Body of pancreas (tissue), 4 donors: Measurements from ENCODE around the gene KRT28. TPM values are rescaled to one million over a fixed set of nuclear protein-coding genes. Genes with fewer than 3 reads are reported as not detected.

Experiments
- ATAC-seq: fragments of 150-250 bp; one replicate; pipeline ENCODE4 v1.9.1; 2016
- DNase-seq, 4 donors: peaks; one replicate each; pipeline ENCODE4 v3.0.0-alpha.2; 2019
- H3K27ac ChIP-seq, 4 donors: fragments of 200-600 bp; sonication (generic); 1 replicate in 3 of 4; 2 replicates in 1 of 4; pipeline versions ENCODE4 v1.5.1 to v1.6.1; 2016 to 2019; ENCODE audit warnings: mild to moderate bottlenecking in 1 of 4, mixed read lengths in 1 of 4, moderate library complexity in 1 of 4
- H3K27me3 ChIP-seq, 2 donors: fragments of 200-600 bp; sonication (generic); one replicate each; pipeline ENCODE4 v1.6.0; 2016; ENCODE audit warnings: mild to moderate bottlenecking in 1 of 2
- H3K36me3 ChIP-seq, 2 donors: fragments of 200-600 bp; sonication (generic); replicated peaks in 1 of 2; 2 replicates each; pipeline ENCODE4 v1.5.1; 2016; ENCODE audit warnings: low read depth in 2 of 2; ENCODE audit not compliant: insufficient read depth in 1 of 2
- H3K4me1 ChIP-seq: fragments of 200-600 bp; sonication (generic); one replicate; pipeline ENCODE4 v1.6.0; 2016
- H3K4me3 ChIP-seq, 2 donors: fragments of 200-600 bp; sonication (generic); 1 replicate in 1 of 2; 2 replicates in 1 of 2; pipeline ENCODE4 v1.5.1; 2016 to 2019
- H3K9me3 ChIP-seq, 3 donors: fragments of 200-600 bp; sonication (generic); 1 replicate in 2 of 3; 2 replicates in 1 of 3; pipeline ENCODE4 v1.5.1; 2016
- POLR2A ChIP-seq, 3 donors: fragments of 450-650 bp; IDR thresholded peaks; one replicate each; pipeline ENCODE4 v1.6.1; 2016; ENCODE audit warnings: antibody characterized with exemption in 3 of 3, mild to moderate bottlenecking in 2 of 3
- WGBS, 2 donors: methylation state at CpG; one replicate each; pipeline ENCODE4 v1.1.5; 2017; 5-methylcytosine and 5-hydroxymethylcytosine counted together
- intact Hi-C: fragments of 100-400 bp; cut with DNase I; formaldehyde crosslinking; loops from one replicate; pipeline ENCODE4 v1.15.1; 2023
- total RNA-seq, 2 donors: library from RNA; depleted of rRNA; stranded (reverse); fragments of >200 nt; gene quantifications; one replicate each; pipeline ENCODE4 v1.1.0, GENCODE V29; 2016
- TF ChIP-seq, protein P1 (sequence below), 7 experiments: fragments of 450-650 bp in 4 of 7; fragments of 200-600 bp in 3 of 7; sonication (generic) in 3 of 7; IDR thresholded peaks; one replicate each; pipeline ENCODE4 v1.5.1; 2016 to 2019; ENCODE audit warnings: antibody characterized with exemption in 7 of 7

The KRT28 gene
- total RNA-seq, 2 donors from 2014 or later, result not detected

DNA sequence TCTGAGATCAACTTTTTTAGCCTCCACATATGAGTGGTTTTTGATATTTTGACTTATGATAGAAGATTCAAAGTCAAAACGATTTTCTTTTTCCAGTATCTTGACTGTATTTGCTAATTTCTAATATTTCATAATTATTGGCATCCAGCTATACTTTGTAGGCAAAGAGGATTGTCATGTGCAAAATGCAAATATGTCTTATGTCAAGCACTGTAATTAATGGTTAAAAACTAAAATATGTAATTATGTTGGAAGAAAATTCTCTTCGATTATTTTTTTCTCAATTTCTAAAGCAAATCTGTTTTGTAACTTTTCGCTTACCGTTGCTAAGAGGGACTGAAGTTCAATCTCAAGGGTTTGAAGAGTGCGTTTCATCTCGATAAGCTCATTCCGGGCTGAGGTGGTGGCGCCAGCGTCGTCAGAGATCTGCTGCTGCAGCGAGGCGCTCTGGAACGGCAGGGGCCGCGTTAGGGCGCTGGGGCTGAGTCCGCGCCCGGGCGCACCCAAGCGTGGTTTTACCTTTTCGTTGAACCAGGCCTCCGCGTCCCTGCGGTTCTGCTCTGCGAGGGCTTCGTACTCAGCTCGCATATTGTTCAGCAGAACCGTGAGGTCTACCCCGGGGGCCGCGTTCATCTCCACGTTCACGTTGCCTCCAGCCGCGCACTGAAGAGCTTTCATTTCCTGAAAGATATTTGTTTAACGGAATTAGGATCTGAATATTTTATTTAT is 20.4 kb downstream of the KRT28 start:
- TF ChIP-seq, protein P1, sequence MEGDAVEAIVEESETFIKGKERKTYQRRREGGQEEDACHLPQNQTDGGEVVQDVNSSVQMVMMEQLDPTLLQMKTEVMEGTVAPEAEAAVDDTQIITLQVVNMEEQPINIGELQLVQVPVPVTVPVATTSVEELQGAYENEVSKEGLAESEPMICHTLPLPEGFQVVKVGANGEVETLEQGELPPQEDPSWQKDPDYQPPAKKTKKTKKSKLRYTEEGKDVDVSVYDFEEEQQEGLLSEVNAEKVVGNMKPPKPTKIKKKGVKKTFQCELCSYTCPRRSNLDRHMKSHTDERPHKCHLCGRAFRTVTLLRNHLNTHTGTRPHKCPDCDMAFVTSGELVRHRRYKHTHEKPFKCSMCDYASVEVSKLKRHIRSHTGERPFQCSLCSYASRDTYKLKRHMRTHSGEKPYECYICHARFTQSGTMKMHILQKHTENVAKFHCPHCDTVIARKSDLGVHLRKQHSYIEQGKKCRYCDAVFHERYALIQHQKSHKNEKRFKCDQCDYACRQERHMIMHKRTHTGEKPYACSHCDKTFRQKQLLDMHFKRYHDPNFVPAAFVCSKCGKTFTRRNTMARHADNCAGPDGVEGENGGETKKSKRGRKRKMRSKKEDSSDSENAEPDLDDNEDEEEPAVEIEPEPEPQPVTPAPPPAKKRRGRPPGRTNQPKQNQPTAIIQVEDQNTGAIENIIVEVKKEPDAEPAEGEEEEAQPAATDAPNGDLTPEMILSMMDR (IDR thresholded peaks at IDR 0.05), result no peak
- no peak for TF ChIP-seq POLR2A (IDR thresholded peaks at IDR 0.05)
- DNase-seq, result peak in 1 of 4 donors; percentile 22
- no peak for ATAC-seq

DNA sequence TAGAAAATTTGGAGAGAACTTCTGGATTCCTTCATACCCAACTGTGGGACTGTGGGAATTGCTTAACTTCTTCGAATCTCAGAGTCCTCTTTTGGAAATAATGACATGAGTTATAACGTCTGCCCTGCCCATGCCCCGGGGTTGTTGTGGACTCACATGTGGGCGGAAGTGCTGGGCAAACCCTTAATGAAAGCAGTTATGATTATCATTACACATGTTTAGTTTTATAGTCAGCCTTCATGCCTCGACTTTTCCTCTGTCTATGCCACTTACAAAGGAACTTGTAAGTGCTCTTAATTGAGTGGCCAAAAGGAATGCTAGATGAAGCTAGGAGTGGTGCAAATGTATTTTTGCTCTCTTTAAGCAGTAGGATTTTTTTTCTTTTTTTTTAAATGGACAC is 21.3 kb downstream of the KRT28 start:
- Histone ChIP-seq H3K36me3 (no peaks in the 10 kb centered on the region), H3K4me3 (no peak overlapping the region), H3K27me3 (peaks cover 0 to 7% of the 10 kb centered on the region in 2 donors), H3K9me3 (no peaks in the 10 kb centered on the region), H3K27ac (no peak overlapping the region), H3K4me1 (no peaks in the 10 kb centered on the region)
- TF ChIP-seq POLR2A (IDR thresholded peaks at IDR 0.05), result no peak
- TF ChIP-seq, protein P1 (IDR thresholded peaks at IDR 0.05), result no peak
- DNase-seq (no peak), ATAC-seq (no peak)
- intact Hi-C loops, result no loop called here
- 57 to 64% methylated on average over 5 of the region's 5 CpGs for whole genome bisulfite sequencing, 2 donors

More for the DNA sequence above, 20.4 kb downstream of the KRT28 start:
- Histone ChIP-seq H3K4me3 (no peak overlapping the region), H3K36me3 (no peaks in the 10 kb centered on the region), H3K27me3 (peaks cover 0 to 7% of the 10 kb centered on the region in 2 donors), H3K27ac (no peak overlapping the region), H3K4me1 (no peaks in the 10 kb centered on the region), H3K9me3 (no peaks in the 10 kb centered on the region)
- WGBS, 2 donors, result 19 to 33% methylated on average over 28 to 37 of the region's 37 CpGs
- intact Hi-C loops, result no loop called here

DNA sequence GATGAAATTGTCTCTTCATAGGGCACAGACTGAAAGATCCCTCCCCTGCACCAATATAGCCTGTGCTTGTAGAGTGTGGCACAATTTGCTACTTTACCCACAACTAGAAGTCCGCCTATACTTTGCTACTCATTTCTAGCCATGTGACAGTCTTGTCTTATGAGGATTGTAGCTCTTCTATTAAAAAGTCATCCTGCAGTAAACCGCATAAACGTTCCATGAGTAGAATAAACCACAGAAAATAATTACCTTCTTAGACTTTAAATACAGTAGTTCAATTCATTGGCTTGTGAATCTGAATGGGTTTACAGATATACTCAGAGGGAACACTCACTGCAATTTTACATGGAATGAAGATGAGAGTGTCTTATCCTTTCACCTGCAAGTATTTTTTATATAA is 21.8 kb downstream of the KRT28 start:
- H3K27ac ChIP-seq, result no peak overlapping the region
- H3K4me3 ChIP-seq, result no peak overlapping the region
- no peak for TF ChIP-seq POLR2A (IDR thresholded peaks at IDR 0.05)
- TF ChIP-seq, protein P1 (IDR thresholded peaks at IDR 0.05), result no peak
- intact Hi-C loops, result no loop called here
- peaks cover 0 to 7% of the 10 kb centered on the region in 2 donors for H3K27me3 ChIP-seq
- no peaks in the 10 kb centered on the region for H3K9me3 ChIP-seq
- H3K4me1 ChIP-seq, result no peaks in the 10 kb centered on the region
- no peak for DNase-seq
- WGBS, 2 donors, result 72 to 76% methylated on average over 3 of the region's 3 CpGs
- no peaks in the 10 kb centered on the region for H3K36me3 ChIP-seq
- ATAC-seq, result no peak

DNA sequence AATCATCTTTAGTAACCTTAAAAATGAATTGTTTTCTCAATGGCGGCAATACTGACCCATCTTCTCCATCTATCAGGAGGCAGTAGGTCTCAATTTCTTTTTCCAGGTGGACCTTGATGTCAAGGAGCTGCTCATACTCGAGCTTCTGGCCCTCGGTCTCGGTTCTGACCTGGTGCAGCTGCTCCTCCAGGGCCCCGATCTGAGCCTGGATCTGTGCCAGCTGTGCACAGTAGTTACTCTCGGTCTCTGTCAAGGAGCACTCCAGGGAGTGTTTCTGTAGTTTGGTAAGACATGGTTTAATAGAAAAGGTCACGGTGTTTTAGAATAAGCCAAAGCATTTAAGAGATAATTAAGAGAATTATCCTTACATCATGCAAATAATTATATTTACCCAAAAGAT is 22.3 kb downstream of the KRT28 start:
- Histone ChIP-seq H3K36me3 (no peaks in the 10 kb centered on the region), H3K9me3 (no peaks in the 10 kb centered on the region), H3K4me3 (no peak overlapping the region), H3K4me1 (no peaks in the 10 kb centered on the region), H3K27ac (no peak overlapping the region), H3K27me3 (peaks cover 0 to 7% of the 10 kb centered on the region in 2 donors)
- TF ChIP-seq, protein P1 (IDR thresholded peaks at IDR 0.05), result no peak
- TF ChIP-seq POLR2A (IDR thresholded peaks at IDR 0.05), result no peak
- ATAC-seq, result no peak
- 73 to 74% methylated on average over 7 of the region's 7 CpGs for WGBS, 2 donors
- no peak for DNase-seq
- intact Hi-C loops, result no loop called here

DNA sequence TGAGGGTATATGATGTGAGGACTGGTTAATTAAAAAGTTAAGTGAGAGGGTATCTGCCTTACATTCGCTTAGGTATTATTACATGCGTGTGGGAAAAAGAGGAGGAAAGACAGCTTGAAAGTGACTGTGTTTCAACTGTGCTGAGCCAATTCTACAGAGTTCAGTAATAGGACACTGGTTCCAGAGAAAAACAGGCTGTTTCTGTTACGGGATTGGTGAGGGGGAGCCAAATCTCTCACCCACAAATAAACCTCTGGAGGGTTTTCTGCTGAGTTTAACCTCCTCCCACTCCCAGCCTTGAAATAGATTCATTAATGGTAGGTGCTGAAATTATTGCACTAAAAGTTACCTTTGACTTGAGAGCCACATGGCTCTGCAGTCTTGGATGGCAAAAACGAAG is 23.8 kb downstream of the KRT28 start:
- TF ChIP-seq, protein P1 (IDR thresholded peaks at IDR 0.05), result no peak
- TF ChIP-seq POLR2A (IDR thresholded peaks at IDR 0.05), result no peak
- no peak overlapping the region for H3K4me3 ChIP-seq
- ATAC-seq, result no peak
- H3K27ac ChIP-seq, result no peak overlapping the region
- no peaks in the 10 kb centered on the region for H3K9me3 ChIP-seq
- DNase-seq, result no peak
- H3K4me1 ChIP-seq, result no peaks in the 10 kb centered on the region
- intact Hi-C loops, result no loop called here
- no peaks in the 10 kb centered on the region for H3K36me3 ChIP-seq
- H3K27me3 ChIP-seq, result peaks cover 0 to 7% of the 10 kb centered on the region in 2 donors
- WGBS, 2 donors, result 46 to 54% methylated on average over 4 of the region's 4 CpGs
